Liver (tissue), 3 donors: ENCODE results near the gene GOLT1B.

ENCODE experiments used
- EGR1 ChIP-seq, 2 donors: IDR thresholded peaks; 2 replicates each; pipeline ENCODE4 v1.6.1; 2016 to 2018; ENCODE audit warnings: antibody characterized with exemption in 2 of 2, low read depth in 2 of 2
- FOXA1 ChIP-seq: IDR thresholded peaks from 2 replicates; pipeline ENCODE4 v1.6.1; 2016; ENCODE audit warnings: antibody characterized with exemption
- GABPA ChIP-seq, 2 donors: IDR thresholded peaks in 1 of 2; conservative IDR thresholded peaks in 1 of 2; 2 replicates each; pipeline ENCODE4 v1.6.1; 2016; ENCODE audit warnings: antibody characterized with exemption in 2 of 2, mild to moderate bottlenecking in 1 of 2, moderate library complexity in 1 of 2
- RAD21 ChIP-seq, 2 donors: IDR thresholded peaks; 2 replicates each; pipeline ENCODE4 v1.6.1; 2016; ENCODE audit warnings: antibody characterized with exemption in 2 of 2, mild to moderate bottlenecking in 2 of 2
- SP1 ChIP-seq: IDR thresholded peaks from 2 replicates; pipeline ENCODE4 v1.6.1; 2018; ENCODE audit warnings: antibody characterized with exemption, mild to moderate bottlenecking
- TAF1 ChIP-seq: conservative IDR thresholded peaks from 2 replicates; pipeline ENCODE4 v1.6.1; 2016; ENCODE audit warnings: antibody characterized with exemption, mild to moderate bottlenecking
- TF ChIP-seq, protein P1 (sequence below): fragments of 150-350 bp; IDR thresholded peaks from 2 replicates; pipeline ENCODE4 v1.5.1; 2017; ENCODE audit warnings: improper control_type of control experiment, low read depth, low read length; ENCODE audit not compliant: missing input control
- TF ChIP-seq, protein P2 (sequence below): IDR thresholded peaks from 2 replicates; pipeline ENCODE4 v1.6.1; 2016; ENCODE audit warnings: antibody characterized with exemption
- TF ChIP-seq, protein P3 (sequence below): IDR thresholded peaks from 2 replicates; pipeline ENCODE4 v1.6.1; 2016; ENCODE audit warnings: antibody characterized with exemption, mild to moderate bottlenecking
- TF ChIP-seq, protein P4 (sequence below): IDR thresholded peaks from 2 replicates; pipeline ENCODE4 v1.6.1; 2016; ENCODE audit warnings: antibody characterized with exemption
- TF ChIP-seq, protein P5 (sequence below): IDR thresholded peaks from 2 replicates; pipeline ENCODE4 v1.6.1; 2016; ENCODE audit warnings: antibody characterized with exemption
- donor health status: healthy.
- donor health status: healthy.

DNA sequence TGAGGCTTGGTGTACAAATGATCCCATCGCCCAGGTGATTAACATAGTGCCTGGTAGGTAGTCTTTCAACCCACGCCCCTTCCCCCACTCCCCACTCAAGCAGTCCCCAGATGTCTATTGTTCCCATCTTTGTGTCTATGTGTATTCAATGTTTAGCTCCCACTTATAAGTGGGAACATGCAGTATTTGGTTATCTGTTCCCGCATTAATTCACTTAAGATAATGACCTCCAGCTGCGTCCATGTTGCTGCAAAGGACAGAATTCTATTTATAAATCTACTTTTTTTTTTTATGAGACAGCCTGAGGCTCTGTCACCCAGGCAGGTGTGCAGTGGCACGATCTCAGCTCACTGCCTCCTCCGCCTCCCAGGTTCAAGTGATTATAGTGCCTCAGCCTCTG, 40.2 kb downstream of the GOLT1B start:
- TF ChIP-seq, protein P1, sequence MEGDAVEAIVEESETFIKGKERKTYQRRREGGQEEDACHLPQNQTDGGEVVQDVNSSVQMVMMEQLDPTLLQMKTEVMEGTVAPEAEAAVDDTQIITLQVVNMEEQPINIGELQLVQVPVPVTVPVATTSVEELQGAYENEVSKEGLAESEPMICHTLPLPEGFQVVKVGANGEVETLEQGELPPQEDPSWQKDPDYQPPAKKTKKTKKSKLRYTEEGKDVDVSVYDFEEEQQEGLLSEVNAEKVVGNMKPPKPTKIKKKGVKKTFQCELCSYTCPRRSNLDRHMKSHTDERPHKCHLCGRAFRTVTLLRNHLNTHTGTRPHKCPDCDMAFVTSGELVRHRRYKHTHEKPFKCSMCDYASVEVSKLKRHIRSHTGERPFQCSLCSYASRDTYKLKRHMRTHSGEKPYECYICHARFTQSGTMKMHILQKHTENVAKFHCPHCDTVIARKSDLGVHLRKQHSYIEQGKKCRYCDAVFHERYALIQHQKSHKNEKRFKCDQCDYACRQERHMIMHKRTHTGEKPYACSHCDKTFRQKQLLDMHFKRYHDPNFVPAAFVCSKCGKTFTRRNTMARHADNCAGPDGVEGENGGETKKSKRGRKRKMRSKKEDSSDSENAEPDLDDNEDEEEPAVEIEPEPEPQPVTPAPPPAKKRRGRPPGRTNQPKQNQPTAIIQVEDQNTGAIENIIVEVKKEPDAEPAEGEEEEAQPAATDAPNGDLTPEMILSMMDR: no peak
- TF ChIP-seq, protein P2, sequence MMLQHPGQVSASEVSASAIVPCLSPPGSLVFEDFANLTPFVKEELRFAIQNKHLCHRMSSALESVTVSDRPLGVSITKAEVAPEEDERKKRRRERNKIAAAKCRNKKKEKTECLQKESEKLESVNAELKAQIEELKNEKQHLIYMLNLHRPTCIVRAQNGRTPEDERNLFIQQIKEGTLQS: no peak
- TF ChIP-seq FOXA1 (no peak), GABPA (IDR thresholded peaks at IDR 0.05 in 1 of 2, conservative IDR thresholded peaks at IDR 0.05 in 1 of 2) (no peak), SP1 (no peak), RAD21 (IDR thresholded peaks at IDR 0.05) (no peak), EGR1 (IDR thresholded peaks at IDR 0.05; ENCODE audit: low read depth in 2 of 2) (no peak), TAF1 (no peak)
- TF ChIP-seq, protein P3, sequence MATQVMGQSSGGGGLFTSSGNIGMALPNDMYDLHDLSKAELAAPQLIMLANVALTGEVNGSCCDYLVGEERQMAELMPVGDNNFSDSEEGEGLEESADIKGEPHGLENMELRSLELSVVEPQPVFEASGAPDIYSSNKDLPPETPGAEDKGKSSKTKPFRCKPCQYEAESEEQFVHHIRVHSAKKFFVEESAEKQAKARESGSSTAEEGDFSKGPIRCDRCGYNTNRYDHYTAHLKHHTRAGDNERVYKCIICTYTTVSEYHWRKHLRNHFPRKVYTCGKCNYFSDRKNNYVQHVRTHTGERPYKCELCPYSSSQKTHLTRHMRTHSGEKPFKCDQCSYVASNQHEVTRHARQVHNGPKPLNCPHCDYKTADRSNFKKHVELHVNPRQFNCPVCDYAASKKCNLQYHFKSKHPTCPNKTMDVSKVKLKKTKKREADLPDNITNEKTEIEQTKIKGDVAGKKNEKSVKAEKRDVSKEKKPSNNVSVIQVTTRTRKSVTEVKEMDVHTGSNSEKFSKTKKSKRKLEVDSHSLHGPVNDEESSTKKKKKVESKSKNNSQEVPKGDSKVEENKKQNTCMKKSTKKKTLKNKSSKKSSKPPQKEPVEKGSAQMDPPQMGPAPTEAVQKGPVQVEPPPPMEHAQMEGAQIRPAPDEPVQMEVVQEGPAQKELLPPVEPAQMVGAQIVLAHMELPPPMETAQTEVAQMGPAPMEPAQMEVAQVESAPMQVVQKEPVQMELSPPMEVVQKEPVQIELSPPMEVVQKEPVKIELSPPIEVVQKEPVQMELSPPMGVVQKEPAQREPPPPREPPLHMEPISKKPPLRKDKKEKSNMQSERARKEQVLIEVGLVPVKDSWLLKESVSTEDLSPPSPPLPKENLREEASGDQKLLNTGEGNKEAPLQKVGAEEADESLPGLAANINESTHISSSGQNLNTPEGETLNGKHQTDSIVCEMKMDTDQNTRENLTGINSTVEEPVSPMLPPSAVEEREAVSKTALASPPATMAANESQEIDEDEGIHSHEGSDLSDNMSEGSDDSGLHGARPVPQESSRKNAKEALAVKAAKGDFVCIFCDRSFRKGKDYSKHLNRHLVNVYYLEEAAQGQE: no peak
- TF ChIP-seq, protein P4, sequence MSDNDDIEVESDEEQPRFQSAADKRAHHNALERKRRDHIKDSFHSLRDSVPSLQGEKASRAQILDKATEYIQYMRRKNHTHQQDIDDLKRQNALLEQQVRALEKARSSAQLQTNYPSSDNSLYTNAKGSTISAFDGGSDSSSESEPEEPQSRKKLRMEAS: no peak
- TF ChIP-seq, protein P5, sequence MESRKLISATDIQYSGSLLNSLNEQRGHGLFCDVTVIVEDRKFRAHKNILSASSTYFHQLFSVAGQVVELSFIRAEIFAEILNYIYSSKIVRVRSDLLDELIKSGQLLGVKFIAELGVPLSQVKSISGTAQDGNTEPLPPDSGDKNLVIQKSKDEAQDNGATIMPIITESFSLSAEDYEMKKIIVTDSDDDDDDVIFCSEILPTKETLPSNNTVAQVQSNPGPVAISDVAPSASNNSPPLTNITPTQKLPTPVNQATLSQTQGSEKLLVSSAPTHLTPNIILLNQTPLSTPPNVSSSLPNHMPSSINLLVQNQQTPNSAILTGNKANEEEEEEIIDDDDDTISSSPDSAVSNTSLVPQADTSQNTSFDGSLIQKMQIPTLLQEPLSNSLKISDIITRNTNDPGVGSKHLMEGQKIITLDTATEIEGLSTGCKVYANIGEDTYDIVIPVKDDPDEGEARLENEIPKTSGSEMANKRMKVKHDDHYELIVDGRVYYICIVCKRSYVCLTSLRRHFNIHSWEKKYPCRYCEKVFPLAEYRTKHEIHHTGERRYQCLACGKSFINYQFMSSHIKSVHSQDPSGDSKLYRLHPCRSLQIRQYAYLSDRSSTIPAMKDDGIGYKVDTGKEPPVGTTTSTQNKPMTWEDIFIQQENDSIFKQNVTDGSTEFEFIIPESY: no peak
